IgD-negative memory B cell (primary cell): ENCODE results near the gene CNOT4. TPM values are rescaled to one million over a fixed set of nuclear protein-coding genes. Genes with fewer than 3 reads are reported as not detected.

ENCODE experiments used
- H3K27ac Mint-ChIP-seq, 3 donors: one replicate each; pipeline ENCODE4 v1.8.0; 2020 to 2022; ENCODE audit warnings: mild to moderate bottlenecking in 3 of 3, mixed read lengths in 3 of 3, moderate library complexity in 1 of 3
- H3K27me3 Mint-ChIP-seq: one replicate; pipeline ENCODE4 v1.8.0; 2021; ENCODE audit warnings: mixed read lengths
- H3K36me3 Mint-ChIP-seq: one replicate; pipeline ENCODE4 v1.8.0; 2020; ENCODE audit warnings: mild to moderate bottlenecking, mixed read lengths
- H3K4me1 Mint-ChIP-seq, 3 donors: one replicate each; pipeline ENCODE4 v1.8.0; 2020 to 2022; ENCODE audit warnings: mixed read lengths in 3 of 3, mild to moderate bottlenecking in 1 of 3
- H3K4me3 Mint-ChIP-seq, 4 donors: one replicate each; pipeline ENCODE4 v1.8.0; 2020 to 2022; ENCODE audit warnings: mild to moderate bottlenecking in 4 of 4, mixed read lengths in 4 of 4, moderate library complexity in 3 of 4
- H3K9me3 Mint-ChIP-seq, 3 donors: one replicate each; pipeline ENCODE4 v1.8.0; 2020 to 2021; ENCODE audit warnings: mixed read lengths in 3 of 3, mild to moderate bottlenecking in 1 of 3
- polyA plus RNA-seq: library from polyadenylated mRNA; unstranded; fragments of 300-500 nt; fragmentation: Illumina TruSeq; gene quantifications from one replicate; pipeline ENCODE4 v1.2.3, GENCODE V29; 2021

Gene CNOT4
- polyA plus RNA-seq, 1 donor from 2014 or later: 17.7 TPM

- H3K27ac Mint-ChIP-seq: no peak overlapping the region
- no peaks in the 10 kb centered on the region for H3K9me3 Mint-ChIP-seq
- H3K4me1 Mint-ChIP-seq: no peaks in the 10 kb centered on the region
- H3K27me3 Mint-ChIP-seq: no peaks in the 10 kb centered on the region
- H3K4me3 Mint-ChIP-seq: no peak overlapping the region
- peaks cover 2% of the 10 kb centered on the region for H3K36me3 Mint-ChIP-seq
Measured at GRCh38 chr7:135385209-135385608, 124.7 kb downstream of the CNOT4 start.

DNA sequence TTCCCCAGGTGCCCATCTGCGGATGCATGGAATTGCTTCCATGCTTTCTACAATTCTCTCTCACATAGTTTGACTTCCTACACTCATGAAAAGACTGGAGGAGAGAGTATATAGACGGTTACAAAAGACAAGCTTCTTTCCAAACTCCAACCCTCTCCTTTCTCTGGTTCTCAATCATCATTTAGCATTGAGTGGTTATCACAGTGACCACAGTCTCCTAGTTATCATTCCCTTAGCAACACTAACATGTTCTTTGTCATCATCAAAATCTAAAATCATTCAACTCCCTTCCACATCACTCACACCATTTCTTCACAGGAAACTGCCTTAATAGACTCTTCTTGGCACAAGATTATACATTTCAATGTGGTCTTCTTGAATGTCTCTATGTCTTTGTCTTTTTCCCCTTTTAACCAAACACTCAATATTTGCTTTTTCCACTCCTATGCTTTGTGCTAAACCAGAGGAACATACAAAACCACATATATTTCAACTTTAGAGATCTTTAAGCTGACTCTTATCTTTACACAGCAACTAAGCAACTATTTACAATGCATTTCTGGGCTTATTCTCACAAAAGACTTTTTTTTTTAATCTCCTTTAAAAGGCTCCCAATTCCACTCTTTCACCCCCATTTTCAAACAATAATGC is 126.3 kb downstream of the CNOT4 start:
- Mint-ChIP-seq H3K27me3 (no peaks in the 10 kb centered on the region), H3K4me1 (no peaks in the 10 kb centered on the region), H3K4me3 (no peak overlapping the region), H3K9me3 (no peaks in the 10 kb centered on the region), H3K36me3 (peaks cover 2% of the 10 kb centered on the region), H3K27ac (no peak overlapping the region)

GRCh38 chr7:135382173-135382572 is 127.7 kb downstream of the CNOT4 start:
- Mint-ChIP-seq H3K36me3 (no peaks in the 10 kb centered on the region), H3K4me3 (no peak overlapping the region), H3K9me3 (no peaks in the 10 kb centered on the region), H3K27me3 (no peaks in the 10 kb centered on the region), H3K4me1 (no peaks in the 10 kb centered on the region), H3K27ac (no peak overlapping the region)

GRCh38 chr7:135381369-135381768 is 128.5 kb downstream of the CNOT4 start:
- no peaks in the 10 kb centered on the region for H3K27me3 Mint-ChIP-seq
- no peaks in the 10 kb centered on the region for H3K4me1 Mint-ChIP-seq
- no peaks in the 10 kb centered on the region for H3K36me3 Mint-ChIP-seq
- H3K4me3 Mint-ChIP-seq: no peak overlapping the region
- no peak overlapping the region for H3K27ac Mint-ChIP-seq
- no peaks in the 10 kb centered on the region for H3K9me3 Mint-ChIP-seq

- H3K27me3 Mint-ChIP-seq: no peaks in the 10 kb centered on the region
- H3K4me1 Mint-ChIP-seq: no peaks in the 10 kb centered on the region
- no peaks in the 10 kb centered on the region for H3K36me3 Mint-ChIP-seq
- no peaks in the 10 kb centered on the region for H3K9me3 Mint-ChIP-seq
- no peak overlapping the region for H3K27ac Mint-ChIP-seq
- no peak overlapping the region for H3K4me3 Mint-ChIP-seq
Measured at GRCh38 chr7:135380351-135380750, 129.6 kb downstream of the CNOT4 start.

DNA sequence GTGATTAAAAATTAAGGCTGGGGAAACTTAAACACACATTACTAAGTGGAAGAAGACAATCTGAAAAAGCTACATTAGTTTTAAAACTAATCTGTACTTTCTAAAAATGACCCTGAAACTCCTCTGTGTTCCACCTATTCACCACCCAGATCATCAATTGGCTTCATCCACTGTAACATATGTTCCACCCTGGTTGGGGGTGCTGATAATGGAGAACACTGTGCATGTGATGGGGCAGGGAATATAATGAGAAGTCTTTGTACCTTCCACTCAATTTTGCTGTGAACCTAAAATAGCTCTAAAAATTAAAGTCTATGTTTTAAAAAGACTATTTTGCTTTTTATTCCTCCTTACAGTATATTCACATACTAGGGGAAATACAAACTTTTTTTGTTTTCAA is 132.7 kb downstream of the CNOT4 start:
- Mint-ChIP-seq H3K4me3 (no peak overlapping the region), H3K36me3 (no peaks in the 10 kb centered on the region), H3K27ac (peak overlapping the region in 1 of 3 donors; percentile 62), H3K27me3 (no peaks in the 10 kb centered on the region), H3K9me3 (no peaks in the 10 kb centered on the region), H3K4me1 (no peaks in the 10 kb centered on the region)

DNA sequence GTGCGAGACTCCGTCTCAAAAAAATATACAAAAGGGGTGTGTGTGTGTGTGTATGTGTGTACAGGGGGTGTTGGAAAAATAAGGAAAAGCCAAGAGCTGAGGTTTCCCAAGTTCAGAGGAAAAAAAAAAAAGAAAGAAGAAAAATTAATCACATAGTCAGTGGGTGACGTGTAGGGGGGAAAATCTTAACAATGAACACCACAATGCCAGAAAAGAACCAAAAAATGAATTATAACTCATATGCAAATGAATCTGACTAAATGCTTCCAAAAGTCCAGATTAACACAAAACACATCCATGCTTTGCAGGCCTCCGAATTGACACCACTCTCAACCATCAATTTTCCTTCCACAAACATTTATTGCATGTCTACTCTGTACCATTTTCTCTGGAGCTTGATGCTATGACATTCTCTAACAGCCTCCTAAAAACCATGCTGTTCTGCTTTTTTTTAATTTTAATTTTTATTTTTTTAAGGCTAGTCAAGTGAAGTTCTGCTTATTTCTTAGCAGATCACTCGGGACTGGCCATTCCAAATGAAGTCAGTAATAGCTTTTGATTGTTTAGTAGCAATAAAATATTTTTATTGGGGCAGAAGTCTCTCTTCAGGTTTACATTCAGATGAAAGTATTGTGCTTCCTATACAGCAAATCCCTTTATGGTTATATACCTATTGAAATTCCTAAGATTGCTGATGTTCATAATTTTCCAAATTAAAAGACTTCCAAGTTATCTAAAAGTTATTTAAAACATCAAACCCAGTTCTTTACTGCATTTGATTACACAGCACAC is 133.8 kb downstream of the CNOT4 start:
- Mint-ChIP-seq H3K27me3 (no peaks in the 10 kb centered on the region), H3K27ac (no peak overlapping the region), H3K9me3 (no peaks in the 10 kb centered on the region), H3K4me3 (no peak overlapping the region), H3K36me3 (no peaks in the 10 kb centered on the region), H3K4me1 (no peaks in the 10 kb centered on the region)

- Mint-ChIP-seq H3K4me1 (no peaks in the 10 kb centered on the region), H3K4me3 (no peak overlapping the region), H3K9me3 (no peaks in the 10 kb centered on the region), H3K27me3 (no peaks in the 10 kb centered on the region), H3K27ac (no peak overlapping the region), H3K36me3 (peaks cover 5% of the 10 kb centered on the region)
Measured at GRCh38 chr7:135374736-135375135, 135.2 kb downstream of the CNOT4 start.

DNA sequence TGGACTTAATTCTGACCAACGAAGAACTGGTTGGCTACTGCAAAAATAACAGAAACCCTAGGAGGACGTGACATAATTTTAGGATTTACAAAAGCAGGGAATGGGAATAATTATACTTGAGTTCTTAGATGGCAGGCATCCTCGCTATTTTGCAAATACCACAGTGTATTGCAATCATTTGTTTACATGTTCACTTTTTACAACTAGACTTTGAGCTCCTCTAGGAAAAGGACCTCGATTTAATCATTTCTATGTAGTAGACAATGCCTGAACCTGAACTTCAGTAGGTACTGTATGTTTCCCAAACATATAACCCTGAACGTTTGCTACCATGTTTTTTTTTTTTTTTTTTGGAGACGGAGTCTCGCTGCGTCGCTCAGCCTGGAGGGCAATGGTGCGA is 137.7 kb downstream of the CNOT4 start:
- H3K36me3 Mint-ChIP-seq: peaks cover 5% of the 10 kb centered on the region
- no peaks in the 10 kb centered on the region for H3K4me1 Mint-ChIP-seq
- no peak overlapping the region for H3K4me3 Mint-ChIP-seq
- no peak overlapping the region for H3K27ac Mint-ChIP-seq
- H3K9me3 Mint-ChIP-seq: no peaks in the 10 kb centered on the region
- H3K27me3 Mint-ChIP-seq: no peaks in the 10 kb centered on the region

- Mint-ChIP-seq H3K9me3 (no peaks in the 10 kb centered on the region), H3K27me3 (no peaks in the 10 kb centered on the region), H3K27ac (no peak overlapping the region), H3K4me3 (no peak overlapping the region), H3K4me1 (no peaks in the 10 kb centered on the region), H3K36me3 (peaks cover 5% of the 10 kb centered on the region)
Measured at GRCh38 chr7:135370656-135371055, 139.2 kb downstream of the CNOT4 start.

DNA sequence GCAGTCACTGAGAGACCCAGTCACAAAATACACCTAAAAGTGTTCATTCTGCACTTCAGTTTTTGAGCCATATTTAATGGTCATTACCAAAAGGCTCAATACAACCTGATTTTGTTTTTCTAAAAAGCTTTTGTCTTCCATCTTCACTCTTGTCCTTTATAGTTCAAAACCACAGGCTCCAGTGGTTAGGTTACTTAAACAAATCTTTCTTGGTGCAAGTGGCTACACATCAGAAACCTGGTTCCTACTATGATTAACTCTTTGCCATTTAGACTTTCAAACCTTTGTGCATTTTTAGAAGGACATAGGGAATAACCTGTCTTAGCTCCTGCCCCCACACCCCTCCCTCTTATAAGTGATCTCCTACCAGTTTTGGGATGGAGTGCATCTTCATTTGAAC is 140.5 kb downstream of the CNOT4 start:
- no peak overlapping the region for H3K4me3 Mint-ChIP-seq
- H3K4me1 Mint-ChIP-seq: no peaks in the 10 kb centered on the region
- no peaks in the 10 kb centered on the region for H3K27me3 Mint-ChIP-seq
- H3K36me3 Mint-ChIP-seq: peaks cover 5% of the 10 kb centered on the region
- H3K27ac Mint-ChIP-seq: no peak overlapping the region
- no peaks in the 10 kb centered on the region for H3K9me3 Mint-ChIP-seq

- Mint-ChIP-seq H3K27me3 (no peaks in the 10 kb centered on the region), H3K4me3 (no peak overlapping the region), H3K4me1 (no peaks in the 10 kb centered on the region), H3K27ac (no peak overlapping the region), H3K36me3 (peaks cover 5% of the 10 kb centered on the region), H3K9me3 (no peaks in the 10 kb centered on the region)
Measured at GRCh38 chr7:135368416-135369186, 141.3 kb downstream of the CNOT4 start.

DNA sequence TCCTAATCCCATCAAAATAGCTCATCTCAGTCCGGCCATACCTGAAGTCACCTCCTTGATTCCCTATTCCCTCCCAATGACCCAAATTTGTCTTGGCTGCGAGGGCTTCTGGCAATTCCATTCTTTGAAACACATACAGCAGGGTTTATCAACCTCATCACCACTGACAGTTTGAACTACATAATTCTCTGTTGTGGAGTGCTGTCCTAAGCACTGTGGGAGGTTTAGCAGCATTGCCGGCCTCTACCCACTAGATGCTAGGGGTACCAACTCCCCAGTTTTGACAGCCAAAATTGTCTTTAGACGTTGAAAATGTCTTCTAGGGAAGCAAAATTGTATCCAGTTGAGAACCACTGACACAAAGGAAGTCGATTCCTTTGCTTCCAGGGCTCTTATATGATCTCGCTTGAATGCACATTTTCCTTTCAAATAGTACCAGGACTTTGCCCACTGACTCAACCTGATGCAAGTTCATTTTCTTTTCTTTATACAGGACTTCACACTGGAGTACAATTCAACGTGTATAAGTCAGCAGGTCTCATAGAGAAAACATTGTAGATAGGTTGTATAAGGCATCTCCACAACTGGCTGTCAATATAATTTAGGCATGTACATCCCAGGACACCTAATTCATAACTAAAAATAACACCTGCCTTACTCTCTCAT is 142.9 kb downstream of the CNOT4 start:
- Mint-ChIP-seq H3K4me3 (peak overlapping the region in 1 of 4 donors; percentile 5), H3K27me3 (no peaks in the 10 kb centered on the region), H3K36me3 (peaks cover 11% of the 10 kb centered on the region), H3K4me1 (no peaks in the 10 kb centered on the region), H3K9me3 (no peaks in the 10 kb centered on the region), H3K27ac (no peak overlapping the region)

DNA sequence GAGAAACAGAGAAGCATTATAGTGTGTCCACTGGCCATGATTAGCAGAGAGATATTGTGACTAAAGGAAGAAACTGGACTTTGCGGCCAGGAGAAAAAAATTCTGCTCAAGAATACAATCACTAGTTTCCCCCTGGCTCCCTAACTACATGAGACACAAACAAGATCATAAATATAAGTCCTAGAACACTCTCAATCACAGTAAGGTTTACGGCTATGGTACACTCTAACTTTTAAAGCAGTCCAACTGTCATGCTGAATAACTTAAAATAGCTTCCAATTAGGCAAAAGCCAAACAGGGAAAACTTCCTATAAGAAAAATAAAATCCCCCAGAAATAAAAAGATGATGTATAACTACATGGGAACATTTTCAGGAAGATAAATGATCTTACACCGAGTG is 144.2 kb downstream of the CNOT4 start:
- H3K27me3 Mint-ChIP-seq: no peaks in the 10 kb centered on the region
- no peaks in the 10 kb centered on the region for H3K4me1 Mint-ChIP-seq
- no peak overlapping the region for H3K27ac Mint-ChIP-seq
- no peak overlapping the region for H3K4me3 Mint-ChIP-seq
- H3K36me3 Mint-ChIP-seq: peaks cover 11% of the 10 kb centered on the region
- H3K9me3 Mint-ChIP-seq: no peaks in the 10 kb centered on the region

- Mint-ChIP-seq H3K27me3 (no peaks in the 10 kb centered on the region), H3K9me3 (no peaks in the 10 kb centered on the region), H3K36me3 (peaks cover 9% of the 10 kb centered on the region), H3K4me1 (no peaks in the 10 kb centered on the region), H3K4me3 (no peak overlapping the region), H3K27ac (no peak overlapping the region)
Measured at GRCh38 chr7:135364206-135364605, 145.7 kb downstream of the CNOT4 start.
